Left lung (tissue), 10 donors: ENCODE measurements around the gene GPC6. TPM values are rescaled to one million over a fixed set of nuclear protein-coding genes. Genes with fewer than 3 reads are reported as not detected.

Experiments used
- ATAC-seq: fragments of 200-7000 bp; cut with Tn5 transposase; one replicate; pipeline ENCODE4 v1.9.1; 2020; ENCODE audit warnings: moderate library complexity
- DNase-seq, 4 donors: peaks; one replicate each; pipeline ENCODE4 v3.0.0-alpha.2; 2013 to 2020
- H3K27ac ChIP-seq, 2 donors: fragments of 200-600 bp; sonication (generic) in 1 of 2; one replicate each; pipeline versions ENCODE4 v1.5.0 to v1.8.0; 2020 to 2021
- H3K27me3 ChIP-seq, 2 donors: fragments of 200-600 bp; sonication (generic) in 1 of 2; one replicate each; pipeline versions ENCODE4 v1.5.0 to v1.8.0; 2020 to 2021
- H3K36me3 ChIP-seq, 2 donors: fragments of 200-600 bp; sonication (generic) in 1 of 2; one replicate each; pipeline versions ENCODE4 v1.5.0 to v1.8.0; 2020 to 2021
- H3K4me1 ChIP-seq, 2 donors: fragments of 200-600 bp; one replicate each; pipeline ENCODE4 v1.8.0; 2021
- H3K4me3 ChIP-seq, 2 donors: fragments of 200-600 bp; sonication (generic) in 1 of 2; one replicate each; pipeline versions ENCODE4 v1.5.0 to v1.8.0; 2020 to 2021; ENCODE audit warnings: mild to moderate bottlenecking in 1 of 2
- H3K9me3 ChIP-seq, 2 donors: fragments of 200-600 bp; sonication (generic) in 1 of 2; one replicate each; pipeline versions ENCODE4 v1.5.0 to v1.8.0; 2020 to 2021
- intact Hi-C, 2 donors: fragments of 100-400 bp; cut with DNase I; formaldehyde crosslinking; loops; one replicate each; pipeline versions ENCODE4 v1.11.2 to v1.14.2; 2022
- polyA plus RNA-seq, 6 donors: library from polyadenylated mRNA; unstranded; fragments of 120-200 nt; gene quantifications; one replicate each; pipeline ENCODE4 v1.2.1, GENCODE V29; 2013; ENCODE audit not compliant: insufficient read length in 6 of 6
- total RNA-seq, 2 donors: library from RNA; stranded (reverse); fragmentation: NEBNext Ultra II Directional; extraction: Animal tissue kit (Norgen Biotek cat#: 25700); gene quantifications; one replicate each; pipeline ENCODE4 v1.2.1, GENCODE V29; 2021
- TF ChIP-seq, protein P1 (sequence below), 2 donors: fragments of 200-600 bp; sonication (generic) in 1 of 2; IDR thresholded peaks; one replicate each; pipeline versions ENCODE4 v1.5.0 to v1.8.0; 2021; ENCODE audit warnings: antibody characterized with exemption in 2 of 2
- donor health status: DM: no; HTN: yes; CAD: no.
- donor health status: DM: no; HTN: no; CAD: no.

Gene GPC6
- total and polyA plus RNA-seq, 8 donors = 9.6 to 25.8 (median 21.1) TPM

DNA sequence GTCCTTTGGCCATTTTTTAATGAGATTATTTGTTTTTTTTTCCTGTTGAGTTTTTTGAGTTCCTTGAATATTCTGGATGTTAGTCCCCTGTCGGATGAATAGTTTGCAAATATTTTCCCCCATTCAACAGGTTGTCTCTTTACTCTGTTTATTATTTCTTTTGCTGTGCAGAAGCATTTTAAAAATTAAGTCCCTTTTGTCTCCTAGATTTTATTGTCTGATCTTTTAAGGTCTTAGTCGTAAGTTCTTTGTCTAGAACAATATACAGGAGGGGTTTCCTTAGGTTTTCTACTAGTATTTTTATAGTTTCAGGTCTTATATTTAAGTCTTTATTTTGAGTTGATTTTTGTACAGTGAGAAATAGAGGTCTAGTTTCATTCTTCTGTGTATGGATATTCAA lies 284.4 kb downstream of the GPC6 start:
- DNase-seq (no peak), ATAC-seq (no peak)
- no peaks in the 10 kb centered on the region for H3K36me3 ChIP-seq
- no peak overlapping the region for H3K4me3 ChIP-seq
- H3K9me3 ChIP-seq = peaks cover 0 to 2% of the 10 kb centered on the region in 2 donors
- intact Hi-C loops = no loop called here
- no peaks in the 10 kb centered on the region for H3K27me3 ChIP-seq
- no peak overlapping the region for H3K27ac ChIP-seq
- no peaks in the 10 kb centered on the region for H3K4me1 ChIP-seq
- TF ChIP-seq, protein P1, sequence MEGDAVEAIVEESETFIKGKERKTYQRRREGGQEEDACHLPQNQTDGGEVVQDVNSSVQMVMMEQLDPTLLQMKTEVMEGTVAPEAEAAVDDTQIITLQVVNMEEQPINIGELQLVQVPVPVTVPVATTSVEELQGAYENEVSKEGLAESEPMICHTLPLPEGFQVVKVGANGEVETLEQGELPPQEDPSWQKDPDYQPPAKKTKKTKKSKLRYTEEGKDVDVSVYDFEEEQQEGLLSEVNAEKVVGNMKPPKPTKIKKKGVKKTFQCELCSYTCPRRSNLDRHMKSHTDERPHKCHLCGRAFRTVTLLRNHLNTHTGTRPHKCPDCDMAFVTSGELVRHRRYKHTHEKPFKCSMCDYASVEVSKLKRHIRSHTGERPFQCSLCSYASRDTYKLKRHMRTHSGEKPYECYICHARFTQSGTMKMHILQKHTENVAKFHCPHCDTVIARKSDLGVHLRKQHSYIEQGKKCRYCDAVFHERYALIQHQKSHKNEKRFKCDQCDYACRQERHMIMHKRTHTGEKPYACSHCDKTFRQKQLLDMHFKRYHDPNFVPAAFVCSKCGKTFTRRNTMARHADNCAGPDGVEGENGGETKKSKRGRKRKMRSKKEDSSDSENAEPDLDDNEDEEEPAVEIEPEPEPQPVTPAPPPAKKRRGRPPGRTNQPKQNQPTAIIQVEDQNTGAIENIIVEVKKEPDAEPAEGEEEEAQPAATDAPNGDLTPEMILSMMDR (IDR thresholded peaks at IDR 0.05) = no peak

DNA sequence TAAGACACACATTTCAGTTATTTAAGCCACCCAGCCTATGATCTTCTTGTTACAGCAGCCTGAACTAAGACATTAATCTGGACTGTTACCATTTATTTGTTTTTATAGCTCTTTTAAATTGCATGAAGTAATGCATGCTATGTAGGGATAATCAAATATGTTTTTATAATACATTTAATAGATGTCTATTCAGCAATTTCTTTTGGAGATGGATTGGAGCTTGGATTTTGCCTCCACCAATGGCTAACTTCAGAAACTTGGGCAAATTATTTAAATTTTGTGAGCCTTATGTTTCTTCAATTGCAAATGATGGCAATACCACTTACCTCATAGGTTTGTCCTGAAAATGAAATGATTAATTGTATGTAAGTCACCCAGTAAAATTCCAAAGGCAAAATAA lies 288.7 kb downstream of the GPC6 start:
- Histone ChIP-seq H3K27me3 (no peaks in the 10 kb centered on the region), H3K4me1 (no peaks in the 10 kb centered on the region), H3K36me3 (no peaks in the 10 kb centered on the region), H3K4me3 (no peak overlapping the region), H3K9me3 (peaks cover 0 to 2% of the 10 kb centered on the region in 2 donors), H3K27ac (no peak overlapping the region)
- intact Hi-C loops = no loop called here
- TF ChIP-seq, protein P1 (IDR thresholded peaks at IDR 0.05) = no peak
- DNase-seq = no peak
- ATAC-seq = no peak

DNA sequence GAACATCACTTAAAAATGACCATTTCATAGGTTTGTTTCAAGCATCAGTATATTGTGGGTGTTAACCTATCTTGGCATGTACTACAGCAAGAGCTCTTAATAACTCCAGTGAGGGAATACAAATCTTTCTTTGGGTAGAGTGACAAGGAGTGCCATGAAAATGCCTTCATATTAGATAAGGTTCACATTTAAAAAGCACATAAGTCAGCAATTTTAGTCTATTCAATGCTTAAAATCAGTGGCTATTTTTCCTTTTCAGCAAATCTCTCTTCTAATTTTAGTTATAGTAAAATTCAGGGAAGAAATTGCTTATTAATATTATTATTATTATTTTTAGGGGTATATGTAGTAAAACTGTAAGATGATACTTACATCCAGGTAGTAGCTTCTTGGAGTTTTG lies 291.1 kb downstream of the GPC6 start:
- H3K9me3 ChIP-seq = peaks cover 0 to 2% of the 10 kb centered on the region in 2 donors
- TF ChIP-seq, protein P1 (IDR thresholded peaks at IDR 0.05) = no peak
- ATAC-seq (no peak), DNase-seq (no peak)
- H3K27ac ChIP-seq = no peak overlapping the region
- no peak overlapping the region for H3K4me3 ChIP-seq
- no peaks in the 10 kb centered on the region for H3K4me1 ChIP-seq
- H3K27me3 ChIP-seq = no peaks in the 10 kb centered on the region
- intact Hi-C loops = no loop called here
- H3K36me3 ChIP-seq = no peaks in the 10 kb centered on the region

DNA sequence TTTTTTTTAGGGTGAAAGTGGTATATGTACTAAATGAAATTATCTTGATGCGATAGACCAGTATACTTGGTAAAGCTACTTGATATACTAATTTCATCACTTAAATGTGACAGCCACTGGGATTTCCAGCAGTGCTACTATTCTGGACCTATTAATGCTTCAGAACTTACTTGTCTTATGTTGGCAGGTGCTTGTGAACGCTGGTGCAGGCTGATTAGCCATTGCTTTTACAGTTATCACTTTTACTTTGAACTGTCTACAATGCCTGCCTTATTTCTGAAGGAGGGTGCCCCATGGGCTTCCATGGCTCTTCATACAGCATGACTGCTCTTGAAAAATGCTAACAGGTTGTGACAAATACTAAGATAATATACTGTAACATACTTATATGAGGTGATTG lies 294.7 kb downstream of the GPC6 start:
- H3K9me3 ChIP-seq = no peaks in the 10 kb centered on the region
- intact Hi-C loops = no loop called here
- H3K27me3 ChIP-seq = no peaks in the 10 kb centered on the region
- no peaks in the 10 kb centered on the region for H3K36me3 ChIP-seq
- DNase-seq (no peak), ATAC-seq (no peak)
- H3K4me1 ChIP-seq = no peaks in the 10 kb centered on the region
- TF ChIP-seq, protein P1 (IDR thresholded peaks at IDR 0.05) = no peak
- no peak overlapping the region for H3K27ac ChIP-seq
- H3K4me3 ChIP-seq = no peak overlapping the region

DNA sequence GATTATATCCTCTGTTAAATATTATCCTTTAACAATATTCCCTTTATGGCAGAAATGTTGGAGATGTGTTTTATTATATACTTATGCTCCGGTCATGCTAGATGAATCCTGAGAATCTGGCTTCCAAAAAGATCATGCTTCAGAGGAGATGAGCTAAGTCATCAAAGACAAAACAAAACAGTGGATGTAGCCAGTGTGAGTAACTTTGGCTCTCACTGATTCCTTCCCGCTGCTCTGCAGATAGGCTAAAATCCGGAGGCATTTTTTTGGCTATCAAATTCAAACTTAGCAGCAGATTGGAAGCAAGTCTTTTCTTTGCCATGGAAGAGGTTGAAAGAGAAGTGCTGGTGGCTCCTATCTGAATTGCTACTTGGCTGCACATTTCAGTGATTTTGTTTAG lies 295.9 kb downstream of the GPC6 start:
- ATAC-seq (no peak), DNase-seq (no peak)
- no peak overlapping the region for H3K27ac ChIP-seq

More for the DNA sequence above, 295.9 kb downstream of the GPC6 start:
- Histone ChIP-seq H3K9me3 (no peaks in the 10 kb centered on the region), H3K36me3 (no peaks in the 10 kb centered on the region), H3K27me3 (no peaks in the 10 kb centered on the region), H3K4me1 (no peaks in the 10 kb centered on the region), H3K4me3 (no peak overlapping the region)
- TF ChIP-seq, protein P1 (IDR thresholded peaks at IDR 0.05) = no peak
- intact Hi-C loops = no loop called here
